Small intestine (tissue), 7 donors: ENCODE results near the gene CHI3L1. TPM values are rescaled to one million over a fixed set of nuclear protein-coding genes. Genes with fewer than 3 reads are reported as not detected.

Source experiments
- DNase-seq, 2 donors: peaks; one replicate each; pipeline versions ENCODE4 v3.0.0 to v3.0.0-alpha.2; 2013
- FAIRE-seq: peaks from 2 replicates; lab custom pipeline; 2012; peaks lifted over from hg19 to GRCh38; lab: Jason Lieb, UNC
- H3K27ac ChIP-seq, 3 donors: one replicate each; pipeline ENCODE4 v1.5.1; 2013; ENCODE audit warnings: low read length in 2 of 3, mild to moderate bottlenecking in 2 of 3, control low read depth in 1 of 3, inconsistent platforms in 1 of 3, low read depth in 1 of 3, moderate library complexity in 1 of 3
- H3K27me3 ChIP-seq, 3 donors: one replicate each; pipeline ENCODE4 v1.6.1; 2013; ENCODE audit warnings: low read length in 3 of 3, inconsistent platforms in 1 of 3; ENCODE audit not compliant: control insufficient read depth in 3 of 3, insufficient read depth in 3 of 3
- H3K36me3 ChIP-seq, 3 donors: one replicate each; pipeline ENCODE4 v1.6.1; 2013; ENCODE audit warnings: low read length in 3 of 3, inconsistent platforms in 1 of 3, low read depth in 1 of 3, mild to moderate bottlenecking in 1 of 3, moderate library complexity in 1 of 3; ENCODE audit not compliant: control insufficient read depth in 3 of 3, insufficient read depth in 2 of 3
- H3K4me1 ChIP-seq, 3 donors: one replicate each; pipeline ENCODE4 v1.6.1; 2013; ENCODE audit warnings: low read length in 2 of 3, inconsistent platforms in 1 of 3, low read depth in 1 of 3, mild to moderate bottlenecking in 1 of 3, moderate library complexity in 1 of 3; ENCODE audit not compliant: control insufficient read depth in 3 of 3, insufficient read depth in 2 of 3
- H3K4me3 ChIP-seq, 3 donors: one replicate each; pipeline ENCODE4 v1.5.1; 2013; ENCODE audit warnings: low read length in 3 of 3, control low read depth in 1 of 3, inconsistent platforms in 1 of 3, low read depth in 1 of 3, mild to moderate bottlenecking in 1 of 3, moderate library complexity in 1 of 3
- H3K9me3 ChIP-seq, 2 donors: one replicate each; pipeline ENCODE4 v1.6.1; 2013; ENCODE audit warnings: low read depth in 1 of 2, low read length in 1 of 2; ENCODE audit not compliant: control insufficient read depth in 2 of 2, insufficient read depth in 1 of 2
- WGBS, 3 donors: extraction: QIAGEN DNeasy Blood & Tissue Kit; methylation state at CpG; one replicate each; pipeline ENCODE4 v1.1.7; 2013; 5-methylcytosine and 5-hydroxymethylcytosine counted together
- polyA plus RNA-seq, 4 donors: library from polyadenylated mRNA; stranded (reverse) in 3 of 4; unstranded in 1 of 4; fragments of 200-250 nt in 3 of 4; fragments of 120-200 nt in 1 of 4; gene quantifications; one replicate each; pipeline versions ENCODE4 v1.2.1 to v1.2.3, GENCODE V29; 2013
- donor health status: healthy with polysubstance abuse.
- donor health status: control.
- donor health status: control.
- donor health status: Bipolar disorder and iron deficiency.
- donor health status: healthy.

CHI3L1 gene
- polyA plus RNA-seq, 4 donors: 0.16 to 1.6 (median 0.90) TPM

- DNase-seq (no peak), FAIRE-seq (no peak)
- WGBS, 3 donors: 88 to 91% (median 89%) methylated on average over 1 of the region's 1 CpG
Observed at GRCh38 chr1:203136409-203137042, 50.0 kb downstream of the CHI3L1 start.

GRCh38 chr1:203135636-203136305 lies 50.7 kb downstream of the CHI3L1 start:
- no peak for FAIRE-seq
- Histone ChIP-seq H3K36me3 (no peaks in the 10 kb centered on the region), H3K27ac (no peak overlapping the region), H3K9me3 (no peaks in the 10 kb centered on the region), H3K4me3 (no peak overlapping the region), H3K4me1 (peaks cover 0 to 3% (median 0%) of the 10 kb centered on the region in 3 donors), H3K27me3 (no peaks in the 10 kb centered on the region)
- peak in 1 of 2 donors; percentile 32 for DNase-seq
- WGBS, 3 donors: 19 to 36% (median 23%) methylated on average over 8 of the region's 8 CpGs

More at GRCh38 chr1:203136409-203137042, 50.0 kb downstream of the CHI3L1 start:
- no peak overlapping the region for H3K4me3 ChIP-seq
- H3K36me3 ChIP-seq: no peaks in the 10 kb centered on the region
- H3K9me3 ChIP-seq: no peaks in the 10 kb centered on the region
- peaks cover 0 to 3% (median 0%) of the 10 kb centered on the region in 3 donors for H3K4me1 ChIP-seq
- H3K27ac ChIP-seq: no peak overlapping the region
- H3K27me3 ChIP-seq: no peaks in the 10 kb centered on the region

- Histone ChIP-seq H3K9me3 (no peaks in the 10 kb centered on the region), H3K4me1 (peaks cover 0 to 3% (median 0%) of the 10 kb centered on the region in 3 donors), H3K27me3 (no peaks in the 10 kb centered on the region), H3K4me3 (no peak overlapping the region), H3K36me3 (no peaks in the 10 kb centered on the region), H3K27ac (peak overlapping the region in 1 of 3 donors; percentile 18)
- no peak for DNase-seq
- FAIRE-seq: no peak
- WGBS, 3 donors: 69 to 87% (median 78%) methylated on average over 12 of the region's 12 CpGs
Observed at GRCh38 chr1:203133970-203134725, 52.4 kb downstream of the CHI3L1 start.

- Histone ChIP-seq H3K27ac (no peak overlapping the region), H3K4me1 (peaks cover 0 to 13% (median 0%) of the 10 kb centered on the region in 3 donors)
- 72 to 86% (median 79%) methylated on average over 9 of the region's 9 CpGs for WGBS, 3 donors
Observed at GRCh38 chr1:203131548-203132200, 54.8 kb downstream of the CHI3L1 start.

GRCh38 chr1:203130358-203130985 lies 56.0 kb downstream of the CHI3L1 start:
- H3K27ac ChIP-seq: no peak overlapping the region
- peaks cover 0 to 31% (median 3%) of the 10 kb centered on the region in 3 donors for H3K27me3 ChIP-seq
- no peaks in the 10 kb centered on the region for H3K9me3 ChIP-seq
- no peak overlapping the region for H3K4me3 ChIP-seq
- peaks cover 0 to 10% (median 0%) of the 10 kb centered on the region in 3 donors for H3K4me1 ChIP-seq
- FAIRE-seq: no peak
- WGBS, 3 donors: 71 to 80% (median 76%) methylated on average over 3 of the region's 3 CpGs
- no peak for DNase-seq
- no peaks in the 10 kb centered on the region for H3K36me3 ChIP-seq

More at GRCh38 chr1:203131548-203132200, 54.8 kb downstream of the CHI3L1 start:
- H3K9me3 ChIP-seq: no peaks in the 10 kb centered on the region
- peaks cover 0 to 20% (median 3%) of the 10 kb centered on the region in 3 donors for H3K27me3 ChIP-seq
- H3K36me3 ChIP-seq: no peaks in the 10 kb centered on the region
- no peak overlapping the region for H3K4me3 ChIP-seq
- DNase-seq: no peak
- no peak for FAIRE-seq

- WGBS, 3 donors: 37 to 57% (median 41%) methylated on average over 7 of the region's 7 CpGs
- Histone ChIP-seq H3K4me3 (no peak overlapping the region), H3K27me3 (peaks cover 0 to 39% (median 3%) of the 10 kb centered on the region in 3 donors), H3K4me1 (peaks cover 0 to 10% (median 0%) of the 10 kb centered on the region in 3 donors), H3K27ac (no peak overlapping the region), H3K9me3 (no peaks in the 10 kb centered on the region), H3K36me3 (no peaks in the 10 kb centered on the region)
- FAIRE-seq (no peak), DNase-seq (no peak)
Observed at GRCh38 chr1:203129501-203130231, 56.8 kb downstream of the CHI3L1 start.
